ENCODE measurements around the gene MINAR2.

DNA sequence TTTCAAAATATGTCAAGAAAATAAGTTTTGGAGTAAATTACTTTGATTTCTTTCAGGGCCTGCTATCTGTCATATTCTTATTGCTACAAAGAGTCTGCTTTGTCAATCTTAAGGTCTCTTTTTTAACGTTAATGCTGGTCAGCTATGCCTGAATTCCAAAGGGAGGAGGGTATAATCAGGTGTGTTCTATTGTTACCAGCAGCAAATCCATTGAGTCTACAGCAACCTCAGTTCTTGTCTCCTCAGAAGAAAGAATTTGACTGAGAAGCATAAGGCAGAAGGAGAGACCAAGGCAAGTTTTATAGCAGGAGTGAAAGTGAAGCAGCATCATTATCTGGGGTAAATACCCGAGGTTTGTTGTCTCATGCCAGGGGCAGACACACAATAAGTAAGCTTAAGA is 23.7 kb upstream of the MINAR2 start:
- TF ChIP-seq RAD21 (CRISPR knock-in tag; conservative IDR thresholded peaks at IDR 0.05 in 1 of 2, IDR thresholded peaks at IDR 0.05 in 1 of 2) (no peak), CBX8 (IDR thresholded peaks at IDR 0.05; ENCODE audit: borderline replicate concordance, extremely low read depth, low read depth, low read length, poor library complexity, severe bottlenecking) (no peak), SP1 (CRISPR knock-in tag; IDR thresholded peaks at IDR 0.05) (no peak), CEBPB (tag; IDR thresholded peaks at IDR 0.05) (no peak)
- TF ChIP-seq, protein P1, sequence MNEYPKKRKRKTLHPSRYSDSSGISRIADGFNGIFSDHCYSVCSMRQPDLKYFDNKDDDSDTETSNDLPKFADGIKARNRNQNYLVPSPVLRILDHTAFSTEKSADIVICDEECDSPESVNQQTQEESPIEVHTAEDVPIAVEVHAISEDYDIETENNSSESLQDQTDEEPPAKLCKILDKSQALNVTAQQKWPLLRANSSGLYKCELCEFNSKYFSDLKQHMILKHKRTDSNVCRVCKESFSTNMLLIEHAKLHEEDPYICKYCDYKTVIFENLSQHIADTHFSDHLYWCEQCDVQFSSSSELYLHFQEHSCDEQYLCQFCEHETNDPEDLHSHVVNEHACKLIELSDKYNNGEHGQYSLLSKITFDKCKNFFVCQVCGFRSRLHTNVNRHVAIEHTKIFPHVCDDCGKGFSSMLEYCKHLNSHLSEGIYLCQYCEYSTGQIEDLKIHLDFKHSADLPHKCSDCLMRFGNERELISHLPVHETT (CRISPR knock-in tag; conservative IDR thresholded peaks at IDR 0.05 in 1 of 2, IDR thresholded peaks at IDR 0.05 in 1 of 2), result no peak
